ENCODE measurements around the gene MMP24.

The MMP24 gene

GRCh38 chr20:35237486-35237885 lies 11.0 kb downstream of the MMP24 start:
- no peak overlapping the region for H3K4me3 ChIP-seq (ENCODE audit: low read depth, low read length)
- POLR2A ChIA-PET, result no interaction called here
- TF ChIP-seq, protein P1, sequence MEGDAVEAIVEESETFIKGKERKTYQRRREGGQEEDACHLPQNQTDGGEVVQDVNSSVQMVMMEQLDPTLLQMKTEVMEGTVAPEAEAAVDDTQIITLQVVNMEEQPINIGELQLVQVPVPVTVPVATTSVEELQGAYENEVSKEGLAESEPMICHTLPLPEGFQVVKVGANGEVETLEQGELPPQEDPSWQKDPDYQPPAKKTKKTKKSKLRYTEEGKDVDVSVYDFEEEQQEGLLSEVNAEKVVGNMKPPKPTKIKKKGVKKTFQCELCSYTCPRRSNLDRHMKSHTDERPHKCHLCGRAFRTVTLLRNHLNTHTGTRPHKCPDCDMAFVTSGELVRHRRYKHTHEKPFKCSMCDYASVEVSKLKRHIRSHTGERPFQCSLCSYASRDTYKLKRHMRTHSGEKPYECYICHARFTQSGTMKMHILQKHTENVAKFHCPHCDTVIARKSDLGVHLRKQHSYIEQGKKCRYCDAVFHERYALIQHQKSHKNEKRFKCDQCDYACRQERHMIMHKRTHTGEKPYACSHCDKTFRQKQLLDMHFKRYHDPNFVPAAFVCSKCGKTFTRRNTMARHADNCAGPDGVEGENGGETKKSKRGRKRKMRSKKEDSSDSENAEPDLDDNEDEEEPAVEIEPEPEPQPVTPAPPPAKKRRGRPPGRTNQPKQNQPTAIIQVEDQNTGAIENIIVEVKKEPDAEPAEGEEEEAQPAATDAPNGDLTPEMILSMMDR (IDR thresholded peaks at IDR 0.05; ENCODE audit: insufficient read depth, low read length, missing control alignments), result no peak
- CTCF ChIA-PET, result no interaction called here
- no peak for DNase-seq (ENCODE audit: low read depth, low spot score)

GRCh38 chr20:35238170-35238569 lies 11.7 kb downstream of the MMP24 start:
- TF ChIP-seq, protein P1 (IDR thresholded peaks at IDR 0.05; ENCODE audit: insufficient read depth, low read length, missing control alignments), result no peak
- POLR2A ChIA-PET, result no interaction called here
- H3K4me3 ChIP-seq (ENCODE audit: low read depth, low read length), result no peak overlapping the region
- CTCF ChIA-PET, result no interaction called here
- no peak for DNase-seq (ENCODE audit: low read depth, low spot score)

DNA sequence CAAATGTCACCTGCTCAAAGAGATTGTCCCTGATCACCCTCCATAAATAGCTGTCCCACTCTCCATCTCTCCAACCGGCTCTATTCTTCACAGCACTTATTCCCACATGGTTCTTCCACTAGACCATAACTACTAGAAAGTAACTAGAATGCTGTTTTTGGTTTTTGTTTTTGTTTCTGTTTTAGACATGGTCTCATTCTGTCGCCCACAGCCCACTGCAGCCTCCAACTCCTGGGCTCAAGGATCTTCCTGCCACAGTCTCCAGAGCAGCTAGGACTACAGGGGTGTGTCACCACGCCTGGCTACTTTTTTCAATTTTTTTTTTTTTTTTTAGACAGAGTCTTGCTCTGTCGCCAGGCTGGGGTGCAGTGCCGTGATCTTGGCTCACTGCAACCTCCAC lies 12.2 kb downstream of the MMP24 start:
- TF ChIP-seq, protein P1 (IDR thresholded peaks at IDR 0.05; ENCODE audit: insufficient read depth, low read length, missing control alignments), result no peak
- no peak overlapping the region for H3K4me3 ChIP-seq (ENCODE audit: low read depth, low read length)
- POLR2A ChIA-PET, result no interaction called here
- no peak for DNase-seq (ENCODE audit: low read depth, low spot score)
- CTCF ChIA-PET, result no interaction called here

DNA sequence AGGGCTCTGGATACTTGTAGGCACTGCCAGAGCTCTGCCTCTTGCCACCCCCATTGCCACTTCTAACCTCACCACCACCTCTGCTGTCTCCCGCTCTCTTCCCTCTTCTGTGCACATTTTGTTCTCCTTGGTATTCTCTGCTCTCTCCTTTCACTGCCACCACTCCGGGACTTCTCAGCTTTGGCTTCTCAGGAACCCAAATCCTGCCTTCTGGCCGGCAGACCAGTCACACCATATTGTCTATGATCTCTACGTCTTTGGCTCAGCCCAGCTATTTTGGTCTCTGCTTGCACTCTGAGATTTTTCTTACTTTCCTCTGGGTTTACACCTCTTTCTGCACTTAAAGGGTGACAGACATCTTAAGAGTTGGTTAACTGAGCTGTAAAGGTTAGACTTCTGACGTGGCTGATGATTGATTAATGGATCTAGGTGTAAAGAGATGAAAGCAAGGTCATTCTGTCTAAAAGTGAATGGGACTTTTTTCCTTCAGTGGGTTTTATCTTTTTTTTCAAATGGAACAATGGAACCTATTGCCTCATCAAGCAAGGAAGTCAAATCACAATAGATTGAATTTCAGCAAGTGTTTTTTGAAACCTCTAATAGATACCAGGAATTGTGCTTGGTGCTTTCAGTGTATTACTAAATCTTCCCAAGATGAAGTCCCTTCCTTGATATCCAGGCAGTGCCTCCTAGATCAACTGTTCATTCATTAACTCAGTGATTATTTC lies 13.8 kb downstream of the MMP24 start:
- DNase-seq (ENCODE audit: low read depth, low spot score), result no peak
- CTCF ChIA-PET, result interaction anchor here (0.8 to 1.3 kb wide), 5 partner anchors 9 to 144 kb away, joined by 3 to 5 read pairs (median 3); no protein-coding TSS in a partner anchor
- TF ChIP-seq, protein P1 (IDR thresholded peaks at IDR 0.05; ENCODE audit: insufficient read depth, low read length, missing control alignments), result no peak
- no peak overlapping the region for H3K4me3 ChIP-seq (ENCODE audit: low read depth, low read length)
- POLR2A ChIA-PET, result no interaction called here

- ChIA-PET CTCF (interaction anchor here (0.8 to 1.3 kb wide), 4 partner anchors 8 to 148 kb away, joined by 3 to 4 read pairs (median 4); partner anchors contain the start of gene TRPC4AP), POLR2A (no interaction called here)
- H3K4me3 ChIP-seq (ENCODE audit: low read depth, low read length), result no peak overlapping the region
- TF ChIP-seq, protein P1 (IDR thresholded peaks at IDR 0.05; ENCODE audit: insufficient read depth, low read length, missing control alignments), result no peak
- DNase-seq (ENCODE audit: low read depth, low spot score), result no peak
Observed at GRCh38 chr20:35240811-35241293, 14.4 kb downstream of the MMP24 start.

DNA sequence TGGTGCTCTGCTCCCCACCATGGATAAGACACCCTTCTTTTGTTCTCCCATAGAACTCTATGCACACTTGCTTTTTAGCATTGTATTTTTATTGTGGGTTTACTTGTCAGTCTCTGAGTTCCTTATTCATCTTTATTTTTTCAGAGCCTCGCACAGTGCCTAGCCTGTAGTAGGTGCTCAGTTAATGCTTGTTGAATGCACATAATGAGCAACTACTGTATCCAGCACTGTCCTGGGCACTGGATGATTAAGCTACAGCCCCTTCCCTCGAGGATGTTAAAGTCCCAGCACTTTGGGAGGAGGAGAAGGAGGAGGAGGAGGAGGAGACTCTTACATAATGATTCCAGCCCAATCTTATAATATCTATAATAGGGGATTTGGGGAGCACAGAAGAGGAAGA lies 16.8 kb downstream of the MMP24 start:
- no peak overlapping the region for H3K4me3 ChIP-seq (ENCODE audit: low read depth, low read length)
- TF ChIP-seq, protein P1 (IDR thresholded peaks at IDR 0.05; ENCODE audit: insufficient read depth, low read length, missing control alignments), result no peak
- DNase-seq (ENCODE audit: low read depth, low spot score), result no peak
- ChIA-PET CTCF (no interaction called here), POLR2A (no interaction called here)

Measured in AG04449 (cell line).